ENCODE results near the gene RNF207. TPM values are rescaled to one million over a fixed set of nuclear protein-coding genes. Genes with fewer than 3 reads are reported as not detected.

Gene RNF207
- polyA plus RNA-seq, 1 donor from 2014 or later = 3.5 TPM

DNA sequence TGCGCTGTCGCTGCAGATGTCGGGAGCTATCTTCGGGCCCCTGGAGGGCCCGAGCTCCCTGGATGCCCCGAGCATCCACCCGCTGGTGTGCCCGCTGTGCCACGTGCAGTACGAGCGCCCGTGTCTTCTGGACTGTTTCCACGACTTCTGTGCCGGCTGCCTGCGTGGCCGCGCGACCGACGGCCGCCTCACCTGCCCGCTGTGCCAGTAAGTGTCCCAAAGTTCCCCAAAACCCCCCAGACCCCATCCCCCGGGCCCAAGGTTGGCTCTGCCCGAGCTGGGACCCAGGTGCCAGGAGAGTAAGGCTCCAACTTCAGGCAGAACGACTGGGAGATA lies 569 bp downstream of the RNF207 start:
- TF ChIP-seq POLR2AphosphoS5 (IDR thresholded peaks at IDR 0.05) = no peak
- TF ChIP-seq EP300 (conservative IDR thresholded peaks at IDR 0.05; ENCODE audit: poor library complexity, severe bottlenecking) = no peak
- Histone ChIP-seq H3F3A (ENCODE audit: insufficient read depth, low read length, poor library complexity, severe bottlenecking) (no peaks in the 10 kb centered on the region), H3K36me3 (ENCODE audit: insufficient read depth, low read length) (no peaks in the 10 kb centered on the region), H3K79me2 (replicated peaks; ENCODE audit: insufficient read depth, low read length) (no peaks in the 10 kb centered on the region), H3K9me3 (ENCODE audit: low read length) (no peaks in the 10 kb centered on the region), H3K4me2 (ENCODE audit: low read length) (no peak overlapping the region), H2AFZ (ENCODE audit: low read depth, low read length) (no peak overlapping the region), H4K20me1 (ENCODE audit: insufficient read depth) (no peaks in the 10 kb centered on the region), H3K27ac (ENCODE audit: low read length) (no peak overlapping the region), H3K27me3 (ENCODE audit: insufficient read depth, low read depth, low read length) (peaks cover 42% of the 10 kb centered on the region), H3K4me3 (ENCODE audit: low read length) (no peak overlapping the region), H3K9me2 (ENCODE audit: insufficient read depth, low read length) (no peaks in the 10 kb centered on the region), H3K9ac (ENCODE audit: low read length) (no peak overlapping the region)

DNA sequence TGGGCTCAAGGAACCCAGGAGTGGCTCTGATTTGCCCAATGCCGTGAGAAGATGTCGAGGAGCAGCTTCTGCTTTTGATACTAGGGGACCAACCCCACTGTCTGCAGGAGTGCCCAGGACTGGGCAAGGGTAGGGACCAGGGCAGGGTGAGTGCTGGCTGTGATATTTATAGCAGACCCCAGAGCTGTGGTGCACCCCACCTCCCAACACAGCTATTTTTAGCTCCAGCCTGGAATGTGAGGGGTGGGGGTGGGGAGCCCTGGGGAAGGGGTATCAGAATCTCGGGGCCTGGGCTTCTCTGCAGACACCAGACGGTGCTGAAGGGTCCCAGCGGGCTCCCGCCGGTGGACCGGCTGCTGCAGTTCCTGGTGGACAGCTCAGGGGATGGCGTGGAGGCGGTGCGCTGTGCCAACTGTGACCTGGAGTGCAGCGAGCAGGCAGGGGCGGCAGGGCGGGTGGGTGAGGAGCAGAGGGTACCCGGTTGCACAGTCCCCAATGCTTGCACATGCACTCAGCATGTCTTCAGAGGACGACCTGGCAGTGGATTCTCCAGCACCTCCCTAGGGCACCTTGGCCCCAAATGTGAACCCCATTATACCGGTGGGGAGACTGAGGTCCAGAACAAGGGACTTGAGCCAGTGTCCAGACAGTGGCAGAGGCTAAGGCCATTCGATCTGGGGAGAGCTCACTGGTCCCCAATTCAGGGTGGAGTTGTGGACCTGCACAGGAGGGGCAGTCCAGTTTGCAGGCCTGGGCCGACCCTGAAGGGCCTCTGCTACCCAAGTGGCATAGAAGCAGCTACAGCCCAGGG lies 1.4 kb downstream of the RNF207 start:
- Histone ChIP-seq H3K79me2 (replicated peaks; ENCODE audit: insufficient read depth, low read length) (no peaks in the 10 kb centered on the region), H3K9ac (ENCODE audit: low read length) (no peak overlapping the region), H3K27me3 (ENCODE audit: insufficient read depth, low read depth, low read length) (peaks cover 42% of the 10 kb centered on the region), H3K4me2 (ENCODE audit: low read length) (no peak overlapping the region), H3K9me3 (ENCODE audit: low read length) (no peaks in the 10 kb centered on the region), H4K20me1 (ENCODE audit: insufficient read depth) (no peaks in the 10 kb centered on the region), H3K36me3 (ENCODE audit: insufficient read depth, low read length) (no peaks in the 10 kb centered on the region), H3F3A (ENCODE audit: insufficient read depth, low read length, poor library complexity, severe bottlenecking) (no peaks in the 10 kb centered on the region), H3K27ac (ENCODE audit: low read length) (no peak overlapping the region), H3K4me3 (ENCODE audit: low read length) (peak overlapping the region; percentile 7), H2AFZ (ENCODE audit: low read depth, low read length) (no peak overlapping the region), H3K9me2 (ENCODE audit: insufficient read depth, low read length) (no peaks in the 10 kb centered on the region)
- no peak for TF ChIP-seq POLR2AphosphoS5 (IDR thresholded peaks at IDR 0.05)
- TF ChIP-seq TAF1 (IDR thresholded peaks at IDR 0.05; ENCODE audit: low read depth) = no peak
- TF ChIP-seq RAD21 (conservative IDR thresholded peaks at IDR 0.05) = no peak
- TF ChIP-seq SMC3 (conservative IDR thresholded peaks at IDR 0.05; ENCODE audit: poor library complexity) = no peak
- no peak for TF ChIP-seq EP300 (conservative IDR thresholded peaks at IDR 0.05; ENCODE audit: poor library complexity, severe bottlenecking)
- no peak for TF ChIP-seq EZH2 (IDR thresholded peaks at IDR 0.05; ENCODE audit: borderline replicate concordance, insufficient read depth, low read length, poor library complexity, severe bottlenecking)

DNA sequence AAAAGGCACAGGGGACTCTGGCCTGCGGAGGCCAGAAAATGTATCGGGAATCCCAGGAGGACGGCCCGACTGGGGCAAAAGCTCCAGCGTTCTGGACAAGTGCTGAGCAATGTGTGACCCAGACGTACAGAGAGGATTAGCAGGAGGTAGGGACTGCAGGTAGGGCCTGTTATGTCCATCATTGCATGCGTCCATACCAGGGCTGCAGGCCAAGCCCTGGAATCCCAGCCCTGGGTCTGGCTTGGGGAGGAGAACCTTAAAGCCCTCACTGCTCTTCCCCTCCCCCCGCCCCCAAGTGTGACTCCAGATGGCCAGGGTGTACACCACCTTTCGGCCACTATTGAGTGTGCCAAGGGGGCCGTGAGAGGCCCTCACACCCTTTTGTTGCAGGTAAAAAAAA lies 2.0 kb downstream of the RNF207 start:
- Histone ChIP-seq H3K9me2 (ENCODE audit: insufficient read depth, low read length) (no peaks in the 10 kb centered on the region), H2AFZ (ENCODE audit: low read depth, low read length) (no peak overlapping the region), H3K9ac (ENCODE audit: low read length) (no peak overlapping the region), H3K9me3 (ENCODE audit: low read length) (no peaks in the 10 kb centered on the region), H3K27me3 (ENCODE audit: insufficient read depth, low read depth, low read length) (peaks cover 42% of the 10 kb centered on the region), H4K20me1 (ENCODE audit: insufficient read depth) (no peaks in the 10 kb centered on the region), H3F3A (ENCODE audit: insufficient read depth, low read length, poor library complexity, severe bottlenecking) (no peaks in the 10 kb centered on the region), H3K36me3 (ENCODE audit: insufficient read depth, low read length) (no peaks in the 10 kb centered on the region), H3K4me2 (ENCODE audit: low read length) (no peak overlapping the region), H3K79me2 (replicated peaks; ENCODE audit: insufficient read depth, low read length) (no peaks in the 10 kb centered on the region), H3K4me3 (ENCODE audit: low read length) (no peak overlapping the region), H3K27ac (ENCODE audit: low read length) (no peak overlapping the region)
- TF ChIP-seq MXI1 (conservative IDR thresholded peaks at IDR 0.05; ENCODE audit: poor library complexity, severe bottlenecking) (no peak), CTCF (IDR thresholded peaks at IDR 0.05; ENCODE audit: poor library complexity, severe bottlenecking) (no peak), REST (IDR thresholded peaks at IDR 0.05; ENCODE audit: borderline replicate concordance) (no peak), POLR2AphosphoS5 (IDR thresholded peaks at IDR 0.05) (no peak), SMC3 (conservative IDR thresholded peaks at IDR 0.05; ENCODE audit: poor library complexity) (no peak), TAF1 (IDR thresholded peaks at IDR 0.05; ENCODE audit: low read depth) (no peak), EP300 (conservative IDR thresholded peaks at IDR 0.05; ENCODE audit: poor library complexity, severe bottlenecking) (no peak), EZH2 (IDR thresholded peaks at IDR 0.05; ENCODE audit: borderline replicate concordance, insufficient read depth, low read length, poor library complexity, severe bottlenecking) (no peak), RAD21 (conservative IDR thresholded peaks at IDR 0.05) (no peak)
